HG02852 (cell line): ENCODE results near the gene POLR2A.

Source experiments
- ATAC-seq: cut with Tn5 transposase; IDR thresholded peaks from one replicate; pipeline ENCODE4 v1.9.1; 2021; ENCODE audit warnings: mild to moderate bottlenecking, moderate library complexity; ENCODE audit not compliant: unreplicated experiment

The POLR2A gene

DNA sequence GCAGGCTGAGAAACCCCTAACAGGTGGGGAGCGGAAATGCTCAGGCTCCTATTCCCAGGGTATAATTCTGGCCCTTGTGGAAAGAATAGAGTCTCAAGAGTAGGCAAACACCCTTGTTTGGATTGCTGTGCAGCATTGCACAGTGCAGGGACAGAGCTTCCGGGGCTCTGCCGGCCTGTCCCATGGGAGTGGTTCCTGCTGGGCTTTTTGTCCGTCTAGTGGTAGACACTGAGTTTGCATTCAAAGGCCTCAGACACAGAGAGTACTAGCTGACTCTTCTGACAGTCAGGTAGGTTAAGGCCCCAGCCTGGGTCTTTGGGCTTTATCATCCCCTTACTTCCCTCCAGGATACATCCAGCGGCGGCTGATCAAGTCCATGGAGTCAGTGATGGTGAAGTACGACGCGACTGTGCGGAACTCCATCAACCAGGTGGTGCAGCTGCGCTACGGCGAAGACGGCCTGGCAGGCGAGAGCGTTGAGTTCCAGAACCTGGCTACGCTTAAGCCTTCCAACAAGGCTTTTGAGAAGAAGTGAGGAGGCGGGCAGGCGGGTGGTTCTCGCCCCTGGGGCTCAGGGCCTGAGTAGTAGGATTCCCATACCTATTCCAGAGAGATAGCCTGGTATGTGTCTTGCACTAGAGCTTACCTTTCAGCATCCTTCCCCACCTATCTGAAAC is 18.1 kb downstream of the POLR2A start:
- no peak for ATAC-seq

DNA sequence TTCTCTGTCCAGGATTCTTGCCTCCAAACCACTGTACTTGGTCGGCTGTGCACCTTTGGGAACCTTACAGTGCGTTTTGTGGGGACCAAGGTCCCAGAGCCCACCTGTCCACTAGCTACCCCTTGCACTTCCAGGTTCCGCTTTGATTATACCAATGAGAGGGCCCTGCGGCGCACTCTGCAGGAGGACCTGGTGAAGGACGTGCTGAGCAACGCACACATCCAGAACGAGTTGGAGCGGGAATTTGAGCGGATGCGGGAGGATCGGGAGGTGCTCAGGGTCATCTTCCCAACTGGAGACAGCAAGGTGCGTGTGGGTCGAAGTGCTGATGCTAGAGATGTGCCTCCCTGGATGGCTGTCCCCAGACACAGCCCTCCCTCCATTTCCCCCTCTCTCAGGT is 18.8 kb downstream of the POLR2A start:
- no peak for ATAC-seq

DNA sequence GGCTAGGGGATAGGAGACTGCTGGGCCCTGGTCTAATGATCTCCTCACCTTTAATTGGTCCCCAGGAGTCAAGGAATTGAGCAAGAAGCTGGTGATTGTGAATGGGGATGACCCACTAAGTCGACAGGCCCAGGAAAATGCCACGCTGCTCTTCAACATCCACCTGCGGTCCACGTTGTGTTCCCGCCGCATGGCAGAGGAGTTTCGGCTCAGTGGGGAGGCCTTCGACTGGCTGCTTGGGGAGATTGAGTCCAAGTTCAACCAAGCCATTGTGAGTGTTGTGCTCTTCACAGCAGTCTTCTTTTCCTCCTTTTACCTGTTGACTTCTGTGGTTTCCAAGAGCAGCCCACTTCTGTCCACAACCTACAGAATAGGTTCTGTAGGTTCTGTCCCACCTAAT is 19.4 kb downstream of the POLR2A start:
- no peak for ATAC-seq

DNA sequence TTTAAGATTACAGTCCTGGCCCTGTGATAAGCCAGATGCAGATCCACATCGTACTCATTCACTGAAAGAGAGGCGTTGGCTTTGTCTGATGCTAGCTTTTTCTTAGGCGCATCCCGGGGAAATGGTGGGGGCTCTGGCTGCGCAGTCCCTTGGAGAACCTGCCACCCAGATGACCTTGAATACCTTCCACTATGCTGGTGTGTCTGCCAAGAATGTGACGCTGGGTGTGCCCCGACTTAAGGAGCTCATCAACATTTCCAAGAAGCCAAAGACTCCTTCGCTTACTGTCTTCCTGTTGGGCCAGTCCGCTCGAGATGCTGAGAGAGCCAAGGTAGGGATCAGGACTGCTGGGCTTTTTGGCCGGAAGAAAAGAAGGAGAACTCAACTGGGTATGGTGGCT is 24.0 kb downstream of the POLR2A start:
- ATAC-seq = no peak

DNA sequence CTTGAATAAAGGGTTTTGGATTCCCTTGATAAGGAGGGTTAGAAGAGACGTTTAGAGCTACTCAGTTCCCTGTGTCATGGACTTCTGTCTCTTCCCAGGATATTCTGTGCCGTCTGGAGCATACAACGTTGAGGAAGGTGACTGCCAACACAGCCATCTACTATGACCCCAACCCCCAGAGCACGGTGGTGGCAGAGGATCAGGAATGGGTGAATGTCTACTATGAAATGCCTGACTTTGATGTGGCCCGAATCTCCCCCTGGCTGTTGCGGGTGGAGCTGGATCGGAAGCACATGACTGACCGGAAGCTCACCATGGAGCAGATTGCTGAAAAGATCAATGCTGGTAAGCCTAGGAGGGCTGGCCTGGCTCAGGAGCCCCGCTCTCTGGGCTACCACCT is 24.7 kb downstream of the POLR2A start:
- ATAC-seq = no peak

DNA sequence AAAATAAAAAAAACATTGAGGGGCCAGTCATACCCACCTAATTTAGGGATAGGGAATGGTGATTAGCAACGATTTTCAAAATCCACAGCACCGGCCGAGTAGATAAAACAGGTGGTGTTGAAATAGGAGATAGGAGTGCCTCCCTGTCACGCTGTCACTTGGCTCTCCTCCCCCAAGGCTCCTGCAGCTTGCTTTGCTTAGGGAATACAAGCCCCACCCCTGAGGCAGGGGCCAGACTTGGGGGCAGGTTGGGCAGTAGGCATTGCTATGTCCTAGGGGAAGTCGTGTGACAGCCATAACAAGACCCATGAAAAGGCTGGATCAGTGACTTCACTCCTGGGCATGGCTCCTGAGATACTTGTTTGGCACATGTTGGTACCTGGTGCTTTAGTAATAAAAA is 25.8 kb downstream of the POLR2A start:
- no peak for ATAC-seq

DNA sequence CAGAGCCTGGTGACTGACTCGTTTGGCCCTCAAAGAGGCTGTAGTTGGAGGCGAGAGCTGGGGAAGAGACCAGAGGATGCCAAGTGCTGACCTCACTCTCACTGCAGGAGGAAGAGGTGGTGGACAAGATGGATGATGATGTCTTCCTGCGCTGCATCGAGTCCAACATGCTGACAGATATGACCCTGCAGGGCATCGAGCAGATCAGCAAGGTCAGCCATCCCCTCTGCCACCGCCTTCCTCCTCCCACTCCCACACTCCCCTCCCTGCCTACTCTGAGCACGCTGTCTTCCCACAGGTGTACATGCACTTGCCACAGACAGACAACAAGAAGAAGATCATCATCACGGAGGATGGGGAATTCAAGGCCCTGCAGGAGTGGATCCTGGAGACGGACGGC is 26.9 kb downstream of the POLR2A start:
- ATAC-seq = no peak

DNA sequence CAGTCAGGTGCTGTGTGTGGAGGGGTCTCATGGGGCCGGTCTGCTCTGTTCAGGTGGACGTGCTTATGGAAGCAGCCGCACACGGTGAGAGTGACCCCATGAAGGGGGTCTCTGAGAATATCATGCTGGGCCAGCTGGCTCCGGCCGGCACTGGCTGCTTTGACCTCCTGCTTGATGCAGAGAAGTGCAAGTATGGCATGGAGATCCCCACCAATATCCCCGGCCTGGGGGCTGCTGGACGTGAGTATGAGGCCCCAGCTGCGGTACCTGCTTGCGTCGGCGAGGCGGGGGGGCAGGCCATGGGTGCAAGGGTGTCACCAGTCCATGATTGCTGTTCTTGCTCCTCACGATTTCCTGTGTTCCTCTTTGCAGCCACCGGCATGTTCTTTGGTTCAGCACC is 27.9 kb downstream of the POLR2A start:
- no peak for ATAC-seq

DNA sequence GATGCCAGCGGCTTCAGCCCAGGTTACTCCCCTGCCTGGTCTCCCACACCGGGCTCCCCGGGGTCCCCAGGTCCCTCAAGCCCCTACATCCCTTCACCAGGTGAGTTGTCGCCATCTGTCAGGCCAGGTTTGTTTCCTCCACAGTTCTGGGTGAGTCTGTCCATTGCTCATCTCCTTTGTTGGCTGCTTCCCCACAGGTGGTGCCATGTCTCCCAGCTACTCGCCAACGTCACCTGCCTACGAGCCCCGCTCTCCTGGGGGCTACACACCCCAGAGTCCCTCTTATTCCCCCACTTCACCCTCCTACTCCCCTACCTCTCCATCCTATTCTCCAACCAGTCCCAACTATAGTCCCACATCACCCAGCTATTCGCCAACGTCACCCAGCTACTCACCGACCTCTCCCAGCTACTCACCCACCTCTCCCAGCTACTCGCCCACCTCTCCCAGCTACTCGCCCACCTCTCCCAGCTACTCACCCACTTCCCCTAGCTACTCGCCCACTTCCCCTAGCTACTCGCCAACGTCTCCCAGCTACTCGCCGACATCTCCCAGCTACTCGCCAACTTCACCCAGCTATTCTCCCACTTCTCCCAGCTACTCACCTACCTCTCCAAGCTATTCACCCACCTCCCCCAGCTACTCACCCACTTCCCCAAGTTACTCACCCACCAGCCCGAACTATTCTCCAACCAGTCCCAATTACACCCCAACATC is 28.8 kb downstream of the POLR2A start:
- ATAC-seq = no peak

DNA sequence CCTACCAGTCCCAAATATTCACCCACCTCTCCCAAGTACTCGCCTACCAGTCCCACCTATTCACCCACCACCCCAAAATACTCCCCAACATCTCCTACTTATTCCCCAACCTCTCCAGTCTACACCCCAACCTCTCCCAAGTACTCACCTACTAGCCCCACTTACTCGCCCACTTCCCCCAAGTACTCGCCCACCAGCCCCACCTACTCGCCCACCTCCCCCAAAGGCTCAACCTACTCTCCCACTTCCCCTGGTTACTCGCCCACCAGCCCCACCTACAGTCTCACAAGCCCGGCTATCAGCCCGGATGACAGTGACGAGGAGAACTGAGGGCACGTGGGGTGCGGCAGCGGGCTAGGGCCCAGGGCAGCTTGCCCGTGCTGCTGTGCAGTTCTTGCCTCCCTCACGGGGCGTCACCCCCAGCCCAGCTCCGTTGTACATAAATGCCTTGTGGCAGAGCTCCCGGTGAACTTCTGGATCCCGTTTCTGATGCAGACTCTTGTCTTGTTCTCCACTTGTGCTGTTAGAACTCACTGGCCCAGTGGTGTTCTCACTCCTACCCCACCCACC is 29.8 kb downstream of the POLR2A start:
- ATAC-seq = no peak

DNA sequence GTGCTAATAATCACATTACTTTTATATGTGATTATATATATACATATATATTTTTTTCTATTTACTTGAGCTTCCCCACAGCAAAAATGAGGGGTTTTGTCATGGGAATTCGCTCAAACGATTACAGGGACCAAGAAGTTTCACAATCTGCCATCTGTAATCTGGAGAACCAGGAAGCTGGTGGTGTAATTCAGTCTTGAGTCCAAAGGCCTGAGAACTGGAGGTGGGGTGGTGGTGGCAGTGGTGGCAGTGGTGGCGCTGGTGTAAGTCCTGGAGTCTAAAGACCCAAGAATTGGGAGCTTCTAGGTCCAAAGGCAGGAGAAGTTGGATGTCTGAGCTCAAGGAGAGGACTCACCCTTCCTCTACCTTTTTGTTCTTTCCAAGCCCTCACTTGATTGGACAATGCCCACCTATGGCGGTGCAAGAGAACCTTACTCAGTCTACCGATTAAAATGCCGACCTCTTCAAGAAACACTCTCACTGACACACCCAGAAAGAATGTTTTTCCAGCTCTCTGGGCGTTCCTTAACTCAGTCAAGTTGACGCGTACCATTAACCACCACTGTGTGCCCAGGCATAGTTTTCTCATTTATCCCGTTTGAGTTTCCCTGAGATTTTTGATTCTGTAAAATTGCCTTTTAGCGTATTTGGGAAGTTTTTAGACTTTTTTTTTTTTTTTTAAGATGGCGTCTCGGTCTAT is 31.9 kb downstream of the POLR2A start:
- no peak for ATAC-seq

DNA sequence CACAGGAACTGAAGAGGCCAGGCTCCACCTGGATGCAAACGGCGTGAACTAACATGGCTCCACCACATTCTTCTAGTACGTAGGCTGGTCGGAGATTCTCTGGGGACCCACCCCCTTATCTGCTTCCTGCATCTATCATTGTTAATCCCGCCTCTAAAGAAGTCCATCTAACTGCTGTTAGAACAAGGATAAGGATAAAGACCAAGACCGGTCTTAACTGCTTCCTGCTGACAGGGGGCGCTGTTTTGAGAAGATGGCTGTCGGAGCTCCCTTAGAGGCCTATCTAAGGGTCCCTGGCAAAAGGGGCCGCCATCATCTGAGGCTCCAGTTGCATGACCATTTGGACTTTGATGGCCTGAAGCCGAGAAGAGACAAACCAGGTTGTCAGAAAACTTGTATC is 38.9 kb downstream of the POLR2A start:
- ATAC-seq = no peak

DNA sequence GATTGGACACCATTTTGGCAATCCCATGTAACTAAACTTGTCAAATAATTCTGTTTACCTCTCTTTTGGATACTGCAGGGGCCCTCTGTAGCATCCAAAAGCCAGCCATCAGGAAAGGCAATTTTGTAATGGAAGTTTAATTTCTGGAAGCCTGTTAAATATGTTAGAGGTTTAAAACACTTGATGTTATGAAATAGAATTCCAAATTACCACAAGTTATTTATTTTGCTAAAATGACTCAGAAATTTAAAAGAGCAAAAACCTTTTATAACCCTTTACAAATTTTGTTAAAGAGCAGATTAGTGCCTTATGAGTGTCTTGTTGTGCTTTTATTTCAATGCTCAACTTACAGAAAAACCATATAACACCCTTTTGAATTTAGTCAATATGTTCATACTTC is 44.7 kb downstream of the POLR2A start:
- ATAC-seq = no peak

DNA sequence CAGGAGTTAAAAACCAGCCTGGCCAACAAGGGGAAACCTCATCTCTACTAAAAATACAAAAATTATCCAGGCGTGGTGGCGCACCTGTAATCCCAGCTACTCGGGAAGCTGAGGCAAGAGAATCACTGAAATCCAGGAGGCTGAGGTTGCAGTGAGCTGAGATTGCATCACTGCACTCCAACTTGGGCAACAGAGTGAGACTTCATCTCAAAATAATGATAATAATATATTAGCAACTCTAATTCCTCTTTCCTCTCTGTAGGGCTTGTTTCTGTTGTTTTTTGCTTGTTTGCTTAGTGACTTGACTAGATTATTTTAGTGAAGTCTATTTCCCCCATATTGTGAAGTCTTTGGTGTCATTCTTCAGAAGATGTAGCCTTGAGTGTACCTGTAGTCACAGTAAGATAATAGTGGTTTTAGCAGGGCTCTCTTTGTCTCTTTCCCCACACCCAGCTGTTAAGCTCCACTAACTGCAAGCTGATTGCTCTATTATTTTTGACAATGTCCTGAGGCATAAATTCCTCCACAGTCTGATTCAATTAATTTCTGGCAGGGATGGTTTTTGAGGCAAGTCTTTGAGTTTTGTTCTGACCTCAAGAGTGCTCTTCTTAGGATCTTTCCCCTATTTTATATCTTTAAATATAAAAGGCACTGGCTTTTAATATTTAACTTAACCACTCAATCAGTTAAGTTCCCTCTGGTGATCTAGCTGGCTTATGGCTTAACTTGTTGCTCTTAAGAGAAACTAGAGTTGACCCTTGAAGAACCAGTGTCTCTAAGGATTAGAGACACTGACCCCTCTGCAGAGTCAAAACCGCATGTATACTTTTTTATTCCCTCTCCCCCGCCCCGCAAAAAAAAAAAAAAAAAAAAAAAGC is 46.1 kb downstream of the POLR2A start:
- no peak for ATAC-seq

DNA sequence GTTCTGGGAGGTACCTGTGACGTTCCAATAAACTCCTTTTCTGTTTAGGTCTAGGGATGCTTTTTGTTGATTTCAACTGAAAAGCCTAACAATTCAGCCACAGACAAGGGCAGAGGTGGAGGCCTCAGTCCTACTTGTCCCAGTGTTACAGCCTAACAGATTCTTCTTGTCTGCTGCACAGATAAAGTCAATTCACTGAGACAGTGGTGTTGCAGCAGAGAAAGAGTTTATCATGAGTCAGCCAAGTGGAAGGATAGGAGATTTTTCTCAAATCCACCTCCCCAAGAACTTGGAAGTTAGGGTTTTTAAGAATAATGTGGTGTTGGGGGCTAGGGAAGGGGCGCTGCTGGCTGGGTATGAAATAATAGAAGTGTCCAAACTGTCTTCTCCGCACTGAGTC is 53.9 kb downstream of the POLR2A start:
- ATAC-seq = no peak

DNA sequence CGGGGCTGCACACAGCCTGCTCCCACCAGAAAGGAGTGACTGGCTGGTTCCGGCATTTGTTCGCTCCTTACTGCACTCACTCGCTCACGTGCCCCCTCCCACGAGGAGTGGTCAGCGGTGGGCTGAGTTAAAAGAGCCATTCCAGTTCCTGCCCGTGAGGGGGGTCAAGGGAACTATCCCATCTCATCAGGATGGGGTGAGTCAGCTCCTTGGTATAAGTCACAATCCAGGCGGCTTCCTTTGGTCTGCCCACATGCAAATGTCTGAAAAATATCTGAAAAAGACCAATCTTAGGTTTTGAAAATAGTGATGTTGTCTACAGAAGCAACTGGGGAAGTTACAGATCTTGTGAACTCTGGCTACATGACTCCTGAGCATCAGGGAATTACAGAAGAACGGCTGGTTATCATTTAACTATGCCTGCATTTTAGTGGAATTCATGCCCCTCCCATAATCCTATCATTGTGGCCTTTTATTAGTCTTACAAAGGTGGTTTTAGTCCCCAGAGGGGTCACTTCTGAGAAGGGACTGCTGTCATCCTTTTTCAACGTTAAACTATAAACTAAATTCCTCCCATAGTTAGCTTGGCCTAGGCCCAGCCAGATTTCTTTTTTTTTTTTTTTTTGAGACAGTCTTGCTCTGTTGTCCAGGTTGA is 54.9 kb downstream of the POLR2A start:
- no peak for ATAC-seq

DNA sequence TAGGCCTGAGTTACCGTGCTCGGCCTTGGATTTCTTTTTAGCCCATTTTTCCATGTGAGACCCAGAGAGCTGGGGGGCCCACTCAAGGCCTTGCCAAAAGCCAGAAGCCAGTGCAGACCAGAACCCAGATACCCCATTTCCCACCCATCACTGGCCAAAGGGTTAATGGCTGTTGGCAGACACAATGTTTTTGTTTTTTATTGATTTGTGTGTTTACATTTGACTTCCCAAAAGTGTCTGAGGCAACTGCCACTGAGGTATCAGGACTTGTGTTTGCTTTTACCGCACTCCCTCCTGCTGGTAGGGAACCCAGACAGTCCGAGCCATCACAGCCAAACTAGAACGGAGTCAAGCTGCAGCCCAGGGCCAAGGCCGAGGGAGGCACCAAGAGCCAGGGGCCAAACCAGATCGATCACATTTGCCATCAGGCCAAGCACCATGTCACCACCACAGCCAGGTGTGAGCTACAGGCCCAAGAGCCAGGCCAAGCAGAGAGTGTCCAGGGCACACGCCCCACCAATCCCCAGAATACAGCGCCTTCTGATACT is 57.0 kb downstream of the POLR2A start:
- ATAC-seq = no peak

DNA sequence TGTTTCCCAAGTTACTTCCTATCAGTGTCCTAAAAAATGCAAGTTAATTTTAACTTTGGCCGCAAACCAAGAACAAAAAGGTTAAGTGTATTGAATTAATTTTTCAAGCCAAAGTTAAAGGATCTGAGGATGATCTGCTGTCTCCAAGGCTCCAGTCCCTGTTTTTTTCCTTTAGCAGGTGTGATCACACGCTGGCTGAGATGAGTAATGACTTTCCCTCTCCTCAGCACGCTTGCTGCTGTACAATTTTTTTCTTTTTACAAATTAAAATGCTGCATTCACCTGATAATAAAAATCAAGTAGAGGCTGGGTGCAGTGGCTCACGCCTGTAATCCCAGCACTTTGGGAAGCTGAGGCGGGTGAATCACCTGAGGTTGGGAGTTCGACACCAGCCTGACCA is 60.7 kb downstream of the POLR2A start:
- ATAC-seq = no peak

DNA sequence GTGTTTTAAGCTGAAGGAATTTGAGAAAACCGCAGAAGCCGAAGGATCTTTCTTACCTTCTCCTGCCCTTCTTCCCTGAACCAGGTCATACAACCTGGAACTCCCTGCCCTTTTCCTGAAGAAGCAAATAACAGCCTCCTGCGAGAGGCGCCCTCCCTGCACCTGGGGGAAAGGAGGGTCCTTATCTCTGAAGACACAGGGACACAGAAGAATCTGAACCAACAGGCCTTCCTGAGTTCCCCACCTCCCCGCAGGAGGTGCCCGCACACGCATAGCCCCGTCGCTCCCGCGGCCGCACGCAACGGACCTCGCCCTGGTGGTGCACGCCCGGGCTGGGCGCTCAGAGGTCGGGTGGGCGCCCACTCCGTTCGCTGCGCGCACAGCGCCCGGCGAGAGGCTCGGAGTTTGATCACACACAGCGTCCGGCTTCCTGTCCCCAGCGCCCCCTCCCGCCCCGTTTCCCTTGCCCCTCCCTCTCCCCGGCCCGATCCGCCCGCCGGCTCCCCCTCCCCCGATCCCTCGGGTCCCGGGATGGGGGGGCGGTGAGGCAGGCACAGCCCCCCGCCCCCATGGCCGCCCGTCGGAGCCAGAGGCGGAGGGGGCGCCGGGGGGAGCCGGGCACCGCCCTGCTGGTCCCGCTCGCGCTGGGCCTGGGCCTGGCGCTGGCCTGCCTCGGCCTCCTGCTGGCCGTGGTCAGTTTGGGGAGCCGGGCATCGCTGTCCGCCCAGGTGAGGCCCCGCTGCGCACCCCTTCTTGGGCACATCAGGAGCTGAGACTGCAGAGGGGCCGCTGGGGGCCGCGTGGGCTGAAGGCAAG is 64.6 kb downstream of the POLR2A start, which contains the start of gene TNFSF12:
TNFSF12 (plus strand) TSS at position 474 of the 816 bp plus-strand sequence; CDS start at position 570, 96 bp downstream.
- ATAC-seq = peak; percentile 45
